ENCODE measurements around the gene RBM39. TPM values are rescaled to one million over a fixed set of nuclear protein-coding genes. Genes with fewer than 3 reads are reported as not detected.

RBM39 gene
- total RNA-seq, 2 donors from 2014 or later = 276 to 332 TPM

GRCh38 chr20:35698298-35699126 lies 43.5 kb downstream of the RBM39 start:
- no peaks in the 10 kb centered on the region for H3K9me3 Mint-ChIP-seq
- TF ChIP-seq CTCF (conservative IDR thresholded peaks at IDR 0.05) = no peak
- Histone ChIP-seq H3K27ac (ENCODE audit: low read depth, low read length) (peak overlapping the region; percentile 14), H3K9ac (ENCODE audit: extremely low read depth, low read length, poor library complexity, severe bottlenecking) (peak overlapping the region; percentile 46), H3K36me3 (ENCODE audit: control insufficient read depth, insufficient read depth, low read length) (peaks cover 36% of the 10 kb centered on the region), H3K4me1 (ENCODE audit: control insufficient read depth, insufficient read depth, low read length) (peaks cover 3% of the 10 kb centered on the region), H3K4me3 (ENCODE audit: low read length) (peak overlapping the region; percentile 96), H3K27me3 (ENCODE audit: control insufficient read depth, insufficient read depth, low read length, poor library complexity, severe bottlenecking) (no peaks in the 10 kb centered on the region), H3K9me3 (ENCODE audit: control insufficient read depth, low read length) (no peaks in the 10 kb centered on the region)
- H3K4me3 Mint-ChIP-seq = peak overlapping the region; percentile 94
- no peaks in the 10 kb centered on the region for H3K27me3 Mint-ChIP-seq (ENCODE audit: insufficient read depth)
- H3K36me3 Mint-ChIP-seq (ENCODE audit: low read depth) = peaks cover 37% of the 10 kb centered on the region
- DNase-seq = peak; percentile 67
- 8 to 12% methylated on average over 28 to 37 of the region's 37 CpGs for whole genome bisulfite sequencing, 2 experiments (ENCODE audit: insufficient coverage in 1 of 2, insufficient read length in 1 of 2)
- peak overlapping the region; percentile 67 for H3K27ac Mint-ChIP-seq
- peaks cover 21% of the 10 kb centered on the region for H3K4me1 Mint-ChIP-seq

- peak overlapping the region; percentile 46 for H3K9ac ChIP-seq (ENCODE audit: extremely low read depth, low read length, poor library complexity, severe bottlenecking)
- peaks cover 29% of the 10 kb centered on the region for H3K36me3 ChIP-seq (ENCODE audit: control insufficient read depth, insufficient read depth, low read length)
- no peak for TF ChIP-seq CTCF (conservative IDR thresholded peaks at IDR 0.05)
- no peaks in the 10 kb centered on the region for H3K27me3 ChIP-seq (ENCODE audit: control insufficient read depth, insufficient read depth, low read length, poor library complexity, severe bottlenecking)
- 85 to 94% methylated on average over 7 to 9 of the region's 9 CpGs for WGBS, 2 experiments (ENCODE audit: insufficient coverage in 1 of 2, insufficient read length in 1 of 2)
- peaks cover 3% of the 10 kb centered on the region for H3K4me1 ChIP-seq (ENCODE audit: control insufficient read depth, insufficient read depth, low read length)
- Mint-ChIP-seq H3K36me3 (ENCODE audit: low read depth) (peaks cover 34% of the 10 kb centered on the region), H3K4me3 (peak overlapping the region; percentile 94), H3K27me3 (ENCODE audit: insufficient read depth) (no peaks in the 10 kb centered on the region), H3K9me3 (no peaks in the 10 kb centered on the region), H3K4me1 (peaks cover 21% of the 10 kb centered on the region), H3K27ac (no peak overlapping the region)
- no peaks in the 10 kb centered on the region for H3K9me3 ChIP-seq (ENCODE audit: control insufficient read depth, low read length)
- no peak for DNase-seq
- peak overlapping the region; percentile 96 for H3K4me3 ChIP-seq (ENCODE audit: low read length)
- no peak overlapping the region for H3K27ac ChIP-seq (ENCODE audit: low read depth, low read length)
These were observed 44.3 kb downstream of the RBM39 start for GRCh38 chr20:35697696-35698297.

GRCh38 chr20:35695978-35696377 lies 46.1 kb downstream of the RBM39 start:
- WGBS, 2 experiments (ENCODE audit: insufficient coverage in 1 of 2, insufficient read length in 1 of 2) = 92 to 95% methylated on average over 2 to 4 of the region's 4 CpGs
- H3K4me3 Mint-ChIP-seq = no peak overlapping the region
- H3K4me1 Mint-ChIP-seq = peaks cover 20% of the 10 kb centered on the region
- Histone ChIP-seq H3K4me3 (ENCODE audit: low read length) (no peak overlapping the region), H3K36me3 (ENCODE audit: control insufficient read depth, insufficient read depth, low read length) (peaks cover 15% of the 10 kb centered on the region), H3K27me3 (ENCODE audit: control insufficient read depth, insufficient read depth, low read length, poor library complexity, severe bottlenecking) (no peaks in the 10 kb centered on the region), H3K9ac (ENCODE audit: extremely low read depth, low read length, poor library complexity, severe bottlenecking) (no peak overlapping the region), H3K4me1 (ENCODE audit: control insufficient read depth, insufficient read depth, low read length) (peaks cover 3% of the 10 kb centered on the region), H3K27ac (ENCODE audit: low read depth, low read length) (no peak overlapping the region), H3K9me3 (ENCODE audit: control insufficient read depth, low read length) (no peaks in the 10 kb centered on the region)
- H3K36me3 Mint-ChIP-seq (ENCODE audit: low read depth) = peaks cover 20% of the 10 kb centered on the region
- no peaks in the 10 kb centered on the region for H3K27me3 Mint-ChIP-seq (ENCODE audit: insufficient read depth)
- TF ChIP-seq CTCF (conservative IDR thresholded peaks at IDR 0.05) = no peak
- H3K9me3 Mint-ChIP-seq = no peaks in the 10 kb centered on the region
- DNase-seq = no peak
- H3K27ac Mint-ChIP-seq = peak overlapping the region; percentile 35

Measured in endodermal cell (in vitro differentiated cells).